Transverse colon (tissue), 4 donors: Measurements from ENCODE around the gene COG5. TPM values are rescaled to one million over a fixed set of nuclear protein-coding genes. Genes with fewer than 3 reads are reported as not detected.
A peak's percentile ranks its signal among the peaks of the same experiment; 100 is the strongest.
"Not testable (repeated sequence)": the region's sequence is repeated elsewhere in the genome, so short reads cannot be mapped to it uniquely, and the experiment has no call there.

ENCODE experiments used
- DNase-seq: peaks from one replicate; pipeline ENCODE4 v3.0.0-alpha.2; 2019
- H3K27ac ChIP-seq, 4 donors: fragments of 200-600 bp; sonication (generic); 2 replicates each; pipeline ENCODE4 v1.5.1; 2016 to 2018; ENCODE audit warnings: inconsistent platforms in 4 of 4
- H3K27me3 ChIP-seq: fragments of 200-600 bp; sonication (generic); 2 replicates; pipeline ENCODE4 v1.5.1; 2017; ENCODE audit warnings: inconsistent platforms
- H3K36me3 ChIP-seq, 4 donors: fragments of 200-600 bp; sonication (generic); 2 replicates each; pipeline ENCODE4 v1.5.1; 2017 to 2019; ENCODE audit warnings: inconsistent platforms in 4 of 4
- H3K4me1 ChIP-seq, 4 donors: fragments of 200-600 bp; sonication (generic); 2 replicates each; pipeline ENCODE4 v1.5.1; 2017 to 2020; ENCODE audit warnings: inconsistent platforms in 4 of 4
- H3K4me3 ChIP-seq, 4 donors: fragments of 200-600 bp; sonication (generic); 1 replicate in 1 of 4; 2 replicates in 3 of 4; pipeline versions ENCODE4 v1.5.1 to v1.6.1; 2017 to 2019; ENCODE audit warnings: inconsistent platforms in 4 of 4
- H3K9me3 ChIP-seq, 2 donors: fragments of 200-600 bp; sonication (generic); 2 replicates each; pipeline ENCODE4 v1.5.1; 2017 to 2019; ENCODE audit warnings: inconsistent platforms in 2 of 2
- CTCF ChIP-seq, 5 experiments: fragments of 200-600 bp in 3 of 5; fragments of 450-650 bp in 2 of 5; sonication (generic) in 3 of 5; IDR thresholded peaks; 1 replicate in 2 of 5; 2 replicates in 3 of 5; pipeline ENCODE4 v1.5.1; 2016 to 2017; ENCODE audit warnings: antibody characterized with exemption in 5 of 5, inconsistent platforms in 3 of 5, mild to moderate bottlenecking in 2 of 5, moderate library complexity in 1 of 5
- EP300 ChIP-seq: sonication (generic); formaldehyde crosslinking; IDR thresholded peaks from one replicate; pipeline ENCODE4 v1.6.1; 2017; ENCODE audit warnings: antibody characterized with exemption, low read depth
- POLR2A ChIP-seq: fragments of 450-650 bp; IDR thresholded peaks from one replicate; pipeline ENCODE4 v1.6.1; 2016; ENCODE audit warnings: antibody characterized with exemption, mild to moderate bottlenecking, moderate library complexity
- POLR2AphosphoS5 ChIP-seq, 3 donors: sonication (generic); formaldehyde crosslinking; IDR thresholded peaks; one replicate each; pipeline ENCODE4 v1.6.1; 2016; ENCODE audit warnings: antibody characterized with exemption in 3 of 3
- WGBS, 2 donors: methylation state at CpG; one replicate each; pipeline ENCODE4 v1.1.5; 2018; ENCODE audit warnings: low coverage in 1 of 2; 5-methylcytosine and 5-hydroxymethylcytosine counted together
- in situ Hi-C, 4 donors: fragments of 200-750 bp; cut with MboI; loops; one replicate each; pipeline versions ENCODE4 v1.15.0 to v1.15.1; 2017; ENCODE audit warnings: low sequenced_read_pairs in 3 of 4, low pct_ligation_motif_present in 1 of 4, low pct_unique_long_range_greater_than_20kb in 1 of 4
- intact Hi-C: fragments of 100-400 bp; cut with DNase I; formaldehyde crosslinking; loops from one replicate; pipeline ENCODE4 v1.15.1; 2023; ENCODE audit warnings: low total_unique reads
- total RNA-seq, 4 donors: library from RNA; depleted of rRNA; stranded (reverse); fragments of >200 nt; gene quantifications; one replicate each; pipeline ENCODE4 v1.1.0, GENCODE V29; 2016

Gene COG5
- total RNA-seq, 4 donors from 2014 or later = 15.7 to 48.2 (median 35.7) TPM

GRCh38 chr7:107538001-107538400 is 25.7 kb downstream of the COG5 start:
- no peak for TF ChIP-seq POLR2AphosphoS5 (IDR thresholded peaks at IDR 0.05)
- Histone ChIP-seq H3K27ac (no peak overlapping the region), H3K36me3 (peaks cover 0 to 18% (median 0%) of the 10 kb centered on the region in 4 donors), H3K9me3 (no peaks in the 10 kb centered on the region), H3K27me3 (no peaks in the 10 kb centered on the region), H3K4me3 (no peak overlapping the region), H3K4me1 (peaks cover 0 to 4% (median 0%) of the 10 kb centered on the region in 4 donors)
- DNase-seq = peak; percentile 29
- intact Hi-C loops (no loop called here), in situ Hi-C loops (no loop called here)
- WGBS, 2 donors = 33 to 67% methylated on average over 1 to 2 of the region's 2 CpGs

GRCh38 chr7:107537228-107537627 is 26.5 kb downstream of the COG5 start:
- in situ Hi-C loops, H3K27me3 ChIP-seq, H3K27ac ChIP-seq, H3K4me1 ChIP-seq, H3K4me3 ChIP-seq, intact Hi-C loops, DNase-seq, H3K9me3 ChIP-seq: not testable (repeated sequence)
- 89 to 93% methylated on average over 4 of the region's 4 CpGs for WGBS, 2 donors
- H3K36me3 ChIP-seq = peaks cover 0 to 18% (median 0%) of the 10 kb centered on the region in 4 donors

GRCh38 chr7:107534139-107534538 is 29.6 kb downstream of the COG5 start:
- Histone ChIP-seq H3K4me1 (peaks cover 0 to 4% (median 0%) of the 10 kb centered on the region in 4 donors), H3K9me3 (no peaks in the 10 kb centered on the region), H3K27ac (no peak overlapping the region), H3K36me3 (peaks cover 0 to 14% (median 0%) of the 10 kb centered on the region in 4 donors), H3K4me3 (no peak overlapping the region), H3K27me3 (no peaks in the 10 kb centered on the region)
- TF ChIP-seq CTCF (IDR thresholded peaks at IDR 0.05) (no peak), EP300 (no peak), POLR2A (no peak), POLR2AphosphoS5 (IDR thresholded peaks at IDR 0.05) (no peak)
- in situ Hi-C loops (no loop called here), intact Hi-C loops (no loop called here)
- no peak for DNase-seq

GRCh38 chr7:107530751-107531150 is 33.0 kb downstream of the COG5 start:
- in situ Hi-C loops (no loop called here), intact Hi-C loops (no loop called here)
- H3K4me1 ChIP-seq = no peaks in the 10 kb centered on the region
- no peak for DNase-seq
- no peaks in the 10 kb centered on the region for H3K9me3 ChIP-seq
- TF ChIP-seq POLR2AphosphoS5 (IDR thresholded peaks at IDR 0.05) (no peak), CTCF (IDR thresholded peaks at IDR 0.05) (no peak), POLR2A (no peak), EP300 (no peak)
- no peak overlapping the region for H3K27ac ChIP-seq
- H3K36me3 ChIP-seq = peaks cover 0 to 10% (median 5%) of the 10 kb centered on the region in 4 donors
- no peaks in the 10 kb centered on the region for H3K27me3 ChIP-seq
- no peak overlapping the region for H3K4me3 ChIP-seq

GRCh38 chr7:107528461-107528860 is 35.3 kb downstream of the COG5 start:
- TF ChIP-seq EP300 = no peak
- DNase-seq = no peak
- Histone ChIP-seq H3K27ac (no peak overlapping the region), H3K4me1 (no peaks in the 10 kb centered on the region), H3K36me3 (peaks cover 0 to 25% (median 5%) of the 10 kb centered on the region in 4 donors), H3K27me3 (no peaks in the 10 kb centered on the region), H3K4me3 (no peak overlapping the region), H3K9me3 (no peaks in the 10 kb centered on the region)
- in situ Hi-C loops (no loop called here), intact Hi-C loops (no loop called here)

GRCh38 chr7:107527196-107527595 is 36.5 kb downstream of the COG5 start:
- DNase-seq = no peak
- TF ChIP-seq POLR2A = no peak
- TF ChIP-seq CTCF (IDR thresholded peaks at IDR 0.05) = no peak
- no peak for TF ChIP-seq EP300
- TF ChIP-seq POLR2AphosphoS5 (IDR thresholded peaks at IDR 0.05) = no peak
- intact Hi-C loops (no loop called here), in situ Hi-C loops (no loop called here)
- Histone ChIP-seq H3K27ac (no peak overlapping the region), H3K4me1 (no peaks in the 10 kb centered on the region), H3K9me3 (no peaks in the 10 kb centered on the region), H3K36me3 (peaks cover 0 to 25% (median 5%) of the 10 kb centered on the region in 4 donors), H3K27me3 (no peaks in the 10 kb centered on the region), H3K4me3 (no peak overlapping the region)
- WGBS, 2 donors = 93 to 98% methylated on average over 3 of the region's 3 CpGs
